GM13977 (cell line): ENCODE data around the gene PLXNB2.

ENCODE experiments used
- DNase-seq: peaks from one replicate; pipeline ENCODE4 v3.0.0; 2012; ENCODE audit warnings: low spot score
- CTCF ChIP-seq: IDR thresholded peaks from 2 replicates; pipeline ENCODE4 v1.5.1; 2012; ENCODE audit warnings: mild to moderate bottlenecking, control low read depth; ENCODE audit not compliant: insufficient read depth; ENCODE audit errors: extremely low read depth, missing control alignments
- in situ Hi-C: fragments of 300-500 bp; cut with MboI; formaldehyde crosslinking; loops from one replicate; pipeline ENCODE4 v1.12.0; 2022; ENCODE audit warnings: low sequenced_read_pairs, low pct_unique_long_range_greater_than_20kb, mixed read lengths, inconsistent platforms; ENCODE audit not compliant: unreplicated experiment

The PLXNB2 gene

GRCh38 chr22:50315289-50316113 lies 8.1 kb upstream of the PLXNB2 start:
- TF ChIP-seq CTCF, result no peak
- no peak for DNase-seq
- in situ Hi-C loops, result no loop called here

- DNase-seq, result peak; percentile 89
- in situ Hi-C loops, result no loop called here
- TF ChIP-seq CTCF, result no peak
Observed at GRCh38 chr22:50314455-50315288, 7.2 kb upstream of the PLXNB2 start.

- no peak for TF ChIP-seq CTCF
- in situ Hi-C loops, result no loop called here
- DNase-seq, result no peak
Observed at GRCh38 chr22:50314081-50314454, 6.6 kb upstream of the PLXNB2 start.

GRCh38 chr22:50313600-50313999 lies 6.2 kb upstream of the PLXNB2 start:
- no peak for TF ChIP-seq CTCF
- no peak for DNase-seq
- in situ Hi-C loops, result no loop called here

- TF ChIP-seq CTCF, result no peak
- in situ Hi-C loops, result no loop called here
- no peak for DNase-seq
Observed at GRCh38 chr22:50313021-50313420, 5.6 kb upstream of the PLXNB2 start.

- no peak for DNase-seq
- in situ Hi-C loops, result no loop called here
- TF ChIP-seq CTCF, result no peak
Observed at GRCh38 chr22:50312371-50312770, 4.9 kb upstream of the PLXNB2 start.
